Endothelial cell (in vitro differentiated cells): Measurements from ENCODE around the gene PPP6C. TPM values are rescaled to one million over a fixed set of nuclear protein-coding genes. Genes with fewer than 3 reads are reported as not detected.

ENCODE experiments used
- DNase-seq: peaks from one replicate; pipeline ENCODE4 v3.0.0; 2021; ENCODE audit warnings: low spot score
- H3K27ac Mint-ChIP-seq: one replicate; pipeline ENCODE4 v1.8.0; 2021; ENCODE audit warnings: mixed read lengths, inconsistent platforms; ENCODE audit not compliant: unreplicated experiment
- H3K27me3 Mint-ChIP-seq: one replicate; pipeline ENCODE4 v1.8.0; 2021; ENCODE audit warnings: mild to moderate bottlenecking, moderate library complexity, mixed read lengths, inconsistent platforms; ENCODE audit not compliant: unreplicated experiment
- H3K36me3 Mint-ChIP-seq: one replicate; pipeline ENCODE4 v1.8.0; 2021; ENCODE audit warnings: mild to moderate bottlenecking, low read depth, mixed read lengths, inconsistent platforms; ENCODE audit not compliant: unreplicated experiment
- H3K4me1 Mint-ChIP-seq: one replicate; pipeline ENCODE4 v1.8.0; 2021; ENCODE audit warnings: mild to moderate bottlenecking, mixed read lengths, inconsistent platforms; ENCODE audit not compliant: unreplicated experiment
- H3K4me3 Mint-ChIP-seq: one replicate; pipeline ENCODE4 v1.8.0; 2021; ENCODE audit warnings: mild to moderate bottlenecking, mixed read lengths, inconsistent platforms; ENCODE audit not compliant: unreplicated experiment
- H3K9me3 Mint-ChIP-seq: one replicate; pipeline ENCODE4 v1.8.0; 2021; ENCODE audit warnings: mixed read lengths, inconsistent platforms; ENCODE audit not compliant: unreplicated experiment
- CTCF ChIP-seq: fragments of 200-600 bp; sonication (generic); IDR thresholded peaks from one replicate; pipeline ENCODE4 v1.5.0; 2021; ENCODE audit warnings: antibody characterized with exemption; ENCODE audit not compliant: unreplicated experiment
- total RNA-seq: library from RNA; stranded (reverse); fragmentation: NEBNext Ultra II Directional; extraction: Animal tissue kit (Norgen Biotek cat#: 25700); gene quantifications from one replicate; pipeline ENCODE4 v1.2.1, GENCODE V29; 2021; ENCODE audit not compliant: unreplicated experiment

Gene PPP6C
- total RNA-seq, 1 donor from 2014 or later, result 46.0 TPM

- Mint-ChIP-seq H3K4me1 (peaks cover 6% of the 10 kb centered on the region), H3K36me3 (peaks cover 4% of the 10 kb centered on the region), H3K27ac (peak within 1 kb of the TSS; percentile 52), H3K4me3 (peak within 1 kb of the TSS; percentile 100), H3K9me3 (no peaks in the 10 kb centered on the region), H3K27me3 (peaks cover 9% of the 10 kb centered on the region)
- peak; percentile 99 for TF ChIP-seq CTCF
- DNase-seq, result peak; percentile 97
These were observed 46.1 kb downstream of the PPP6C start, which contains the start of gene SCAI for GRCh38 chr9:125143377-125144090. Gene SCAI, minus strand, starts transcription at chr9:125143528. Its CDS starts 91 bp downstream, at chr9:125143437.

GRCh38 chr9:125142560-125143376 lies 46.8 kb downstream of the PPP6C start:
- no peak for DNase-seq
- Mint-ChIP-seq H3K27ac (peak overlapping the region; percentile 52), H3K9me3 (no peaks in the 10 kb centered on the region), H3K27me3 (peaks cover 9% of the 10 kb centered on the region), H3K4me1 (peaks cover 6% of the 10 kb centered on the region), H3K36me3 (peaks cover 4% of the 10 kb centered on the region), H3K4me3 (peak overlapping the region; percentile 100)
- TF ChIP-seq CTCF, result no peak

- DNase-seq, result no peak
- Mint-ChIP-seq H3K36me3 (peaks cover 4% of the 10 kb centered on the region), H3K4me3 (peak overlapping the region; percentile 100), H3K27ac (no peak overlapping the region), H3K9me3 (no peaks in the 10 kb centered on the region), H3K4me1 (peaks cover 6% of the 10 kb centered on the region), H3K27me3 (peaks cover 6% of the 10 kb centered on the region)
- TF ChIP-seq CTCF, result no peak
These were observed 47.9 kb downstream of the PPP6C start for GRCh38 chr9:125141751-125142150.

- peaks cover 4% of the 10 kb centered on the region for H3K36me3 Mint-ChIP-seq
- peaks cover 6% of the 10 kb centered on the region for H3K27me3 Mint-ChIP-seq
- H3K9me3 Mint-ChIP-seq, result no peaks in the 10 kb centered on the region
- no peak overlapping the region for H3K27ac Mint-ChIP-seq
- no peak for DNase-seq
- H3K4me3 Mint-ChIP-seq, result no peak overlapping the region
- peaks cover 6% of the 10 kb centered on the region for H3K4me1 Mint-ChIP-seq
- TF ChIP-seq CTCF, result no peak
These were observed 48.4 kb downstream of the PPP6C start for GRCh38 chr9:125141251-125141650.
